ELR (cell line): ENCODE data around the gene ERN1.
"Not testable (repeated sequence)": the region's sequence is repeated elsewhere in the genome, so short reads cannot be mapped to it uniquely, and the experiment has no call there.

ENCODE experiments used
- DNase-seq: peaks from one replicate; pipeline ENCODE4 v3.0.0-alpha.2; 2015; ENCODE audit warnings: low read depth

Gene ERN1

DNA sequence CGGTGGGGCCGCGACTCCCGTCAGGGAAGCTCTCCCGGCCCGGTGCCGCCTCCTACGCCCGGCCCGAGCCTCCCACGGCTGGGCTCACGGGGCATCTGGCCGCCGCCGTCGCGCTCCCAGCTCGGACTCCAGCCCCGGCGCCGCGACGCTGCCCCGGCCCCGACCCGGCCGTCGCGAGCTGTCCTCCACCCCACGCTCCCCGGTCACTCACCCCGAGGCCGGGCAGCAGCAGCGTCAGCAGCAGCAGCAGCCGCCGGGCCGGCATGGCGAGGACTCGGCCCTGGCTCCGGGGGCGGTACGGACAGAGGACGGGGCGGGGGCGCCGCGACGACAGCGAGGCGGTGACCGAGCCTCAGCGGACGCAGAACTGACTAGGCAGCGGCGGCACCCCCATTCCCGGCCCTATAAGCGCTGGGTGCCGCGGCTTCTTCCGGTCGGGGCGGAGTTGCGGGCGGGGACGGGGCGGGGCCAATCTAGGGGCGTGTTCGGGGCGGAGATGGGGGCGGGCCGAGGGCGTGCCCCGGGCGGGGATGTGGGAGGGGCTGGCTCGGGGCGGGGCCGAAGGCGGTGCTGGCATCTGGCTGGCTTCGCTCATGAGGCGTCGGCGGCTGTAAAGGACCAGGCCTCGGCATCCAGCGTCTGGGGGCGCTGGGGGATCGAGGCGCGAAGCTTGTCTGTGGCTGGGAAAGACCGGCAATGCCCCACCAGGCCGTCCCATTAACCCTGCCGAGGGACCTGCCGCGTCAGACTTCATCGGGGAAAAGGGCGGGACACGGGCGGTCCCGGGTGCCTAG lies at the start of gene ERN1:
Gene ERN1, minus strand, starts transcription at position 380 of the 794 bp plus-strand sequence. Its CDS starts 115 bp downstream, at position 265.
- peak; percentile 96 for DNase-seq

DNA sequence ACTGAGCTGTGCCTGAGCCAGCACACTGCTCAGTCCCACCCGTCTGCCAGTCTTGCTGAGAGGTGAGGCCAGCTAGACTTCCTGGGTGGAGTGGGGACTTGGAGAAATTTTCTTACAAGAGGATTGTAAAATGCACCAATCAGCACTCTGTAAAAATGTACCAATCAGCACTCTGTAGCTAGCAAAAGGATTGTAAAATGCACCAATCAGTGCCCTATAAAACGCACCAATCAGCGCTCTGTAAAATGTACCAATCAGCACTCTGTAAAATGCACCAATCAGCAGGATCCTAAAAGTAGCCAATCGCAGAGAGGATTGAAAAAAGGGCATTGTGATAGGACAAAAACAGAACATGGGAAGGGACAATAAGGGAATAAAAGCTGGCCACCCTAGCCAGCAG lies 49.1 kb upstream of the ERN1 start:
- not testable (repeated sequence) for DNase-seq

DNA sequence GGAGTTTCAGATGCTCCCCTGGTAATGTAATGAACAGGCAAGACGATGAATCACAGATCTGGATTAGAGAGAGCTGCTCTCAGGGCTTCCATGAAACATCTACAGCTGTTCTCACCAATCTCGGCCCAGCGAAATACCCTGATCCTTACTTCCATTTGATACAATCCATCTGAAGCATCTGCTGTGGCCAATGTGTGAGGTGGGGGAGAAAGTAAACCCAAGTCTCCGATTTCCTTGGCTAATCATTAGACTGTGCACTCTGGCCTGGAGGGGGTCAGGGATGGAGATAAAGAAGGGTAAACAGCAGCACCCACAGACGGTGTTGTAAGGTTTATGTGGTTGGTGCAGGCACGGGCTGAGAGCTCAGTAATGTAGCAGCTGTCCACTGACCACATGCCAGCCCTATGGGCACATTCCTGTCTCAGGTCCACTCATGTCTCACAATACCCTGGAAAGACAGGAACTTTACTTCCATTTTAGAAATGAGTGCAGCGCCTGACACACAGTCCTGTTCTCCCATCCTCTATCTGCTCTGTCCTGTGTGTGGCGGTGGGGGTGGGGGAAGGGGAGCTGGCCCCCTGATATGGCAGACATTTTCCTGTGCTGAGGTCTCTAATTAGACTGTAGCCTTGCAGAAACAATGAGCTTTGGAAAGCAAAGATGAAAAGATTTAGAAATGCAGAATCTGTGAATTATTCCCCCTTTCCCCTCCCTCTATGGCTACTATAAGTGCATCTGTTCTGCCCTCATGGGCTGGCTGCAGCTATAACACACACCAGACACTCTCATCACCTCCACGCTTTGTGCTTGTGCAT lies 48.3 kb upstream of the ERN1 start:
- DNase-seq = no peak

DNA sequence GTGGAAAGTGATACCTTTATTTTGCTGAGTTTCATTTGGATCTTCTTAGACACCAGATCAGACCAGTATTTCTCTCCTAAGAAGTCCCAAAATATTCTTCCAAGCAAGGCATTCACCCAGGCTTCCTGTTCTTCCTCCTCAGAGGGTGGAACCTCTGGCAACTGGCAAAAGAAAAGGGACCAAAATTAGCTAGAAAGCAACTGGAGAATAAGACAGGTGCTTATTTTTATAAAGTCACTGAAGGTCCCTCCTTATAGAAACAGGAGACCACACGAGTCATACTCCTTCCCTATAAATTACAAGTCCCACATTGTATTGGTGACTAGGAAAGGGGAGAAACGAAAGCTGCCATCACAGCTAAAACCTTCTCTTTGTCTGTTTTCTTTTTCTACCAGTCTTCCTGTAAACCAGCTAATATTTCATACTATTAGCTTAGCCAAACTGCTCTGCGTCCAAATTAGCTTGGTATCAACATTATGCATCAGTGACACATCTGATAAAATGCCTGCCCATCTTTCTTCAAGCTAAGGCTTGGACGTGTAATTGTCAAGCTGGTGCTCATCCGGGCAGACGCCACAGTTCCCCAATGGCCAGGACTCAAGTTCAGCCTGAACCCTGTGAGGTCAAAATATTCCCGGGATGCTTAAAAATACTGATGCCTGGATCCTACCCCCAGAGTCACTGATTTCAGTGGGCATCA lies 47.5 kb upstream of the ERN1 start:
- no peak for DNase-seq

DNA sequence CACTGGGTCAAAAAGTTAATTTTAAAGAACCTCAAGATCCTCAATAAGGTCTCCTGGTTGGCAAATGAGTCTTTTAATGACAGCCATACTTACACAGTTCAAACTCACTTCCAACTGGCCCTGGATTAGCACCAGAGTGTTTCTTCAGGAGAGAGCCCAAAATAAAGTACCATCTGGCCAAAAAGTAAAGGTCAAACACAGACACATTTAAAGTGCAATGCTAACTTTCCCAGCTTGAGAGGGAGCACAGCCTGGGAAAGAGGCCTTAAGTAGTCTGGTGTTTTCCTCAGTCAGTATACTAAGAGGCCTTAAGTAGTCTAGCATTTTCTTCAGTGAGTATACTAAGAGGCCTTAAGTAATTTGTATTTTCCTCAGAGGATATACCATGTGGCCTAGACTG lies 46.6 kb upstream of the ERN1 start:
- DNase-seq = no peak

DNA sequence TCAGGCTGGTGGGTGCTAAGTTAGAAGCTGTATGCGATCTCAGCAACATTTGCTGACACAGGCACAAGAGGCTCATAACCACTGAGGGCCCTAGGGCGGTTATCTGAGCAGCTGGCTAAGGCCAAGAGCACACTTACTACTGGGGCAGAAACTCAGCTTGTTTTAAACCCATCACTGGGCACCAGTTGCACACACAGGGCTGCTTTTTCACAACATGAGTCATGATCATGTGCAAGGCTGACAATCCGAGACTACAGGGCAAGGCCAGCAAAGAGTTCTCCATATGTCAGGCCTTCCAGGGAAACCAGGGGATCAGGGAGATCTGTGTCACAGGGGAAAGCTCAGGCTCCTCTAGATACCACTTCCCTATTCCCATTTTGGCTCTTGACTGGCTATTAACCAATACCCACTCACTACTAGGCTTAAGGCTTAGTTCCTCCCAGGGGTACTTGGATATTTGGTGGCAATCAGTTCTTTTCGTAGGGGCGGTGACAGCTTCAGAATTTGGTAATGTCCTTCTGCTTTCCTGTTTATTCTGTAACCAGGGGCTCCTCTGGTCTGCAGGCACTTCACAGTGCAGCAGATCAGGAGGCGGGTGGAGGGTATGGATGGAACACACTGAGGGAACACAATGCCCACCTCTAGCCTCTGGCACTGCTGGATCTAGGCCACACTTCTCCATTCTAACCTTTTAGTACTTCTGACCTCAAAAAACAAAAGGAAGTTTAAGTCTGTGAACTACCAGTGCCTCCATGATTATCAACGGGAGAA lies 44.9 kb upstream of the ERN1 start:
- peak; percentile 66 for DNase-seq

DNA sequence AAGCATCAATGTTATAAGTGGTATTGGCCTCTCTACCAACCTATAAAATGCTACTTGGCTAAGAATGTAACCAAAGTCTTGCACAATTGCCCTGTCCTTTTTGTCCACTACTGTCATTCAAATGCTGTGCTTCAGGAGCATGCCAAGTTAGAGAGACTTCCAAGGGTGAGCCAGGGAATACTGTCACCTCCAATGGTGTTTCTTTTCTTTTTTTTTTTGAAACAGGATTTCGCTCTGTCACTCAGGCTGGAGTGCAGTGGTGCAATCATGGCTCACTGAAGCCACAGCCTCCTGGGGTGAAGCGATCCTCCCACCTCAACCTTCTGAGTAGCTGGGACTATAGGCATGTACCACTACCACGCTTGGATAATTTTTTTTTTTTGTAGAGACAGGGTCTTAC lies 43.7 kb upstream of the ERN1 start:
- DNase-seq = no peak

DNA sequence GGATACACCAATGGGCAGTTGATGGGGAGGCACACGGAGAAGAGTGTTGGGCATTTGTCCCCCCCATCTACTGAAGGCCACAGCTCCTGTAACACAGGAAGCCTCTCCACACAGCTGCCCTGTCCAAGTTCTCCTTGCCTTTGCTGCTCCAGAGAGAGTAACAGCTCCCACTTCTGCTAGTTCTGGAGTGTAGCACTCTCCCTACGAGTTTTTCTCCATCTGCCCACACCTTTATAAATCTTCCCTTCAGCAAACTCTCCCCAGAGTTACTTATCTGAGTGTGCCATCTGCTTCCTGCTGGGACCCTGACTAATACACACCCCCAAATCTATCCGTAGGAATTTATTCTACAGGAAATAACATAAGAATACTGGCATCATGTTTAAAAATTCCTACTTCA lies 42.6 kb upstream of the ERN1 start:
- peak; percentile 20 for DNase-seq

DNA sequence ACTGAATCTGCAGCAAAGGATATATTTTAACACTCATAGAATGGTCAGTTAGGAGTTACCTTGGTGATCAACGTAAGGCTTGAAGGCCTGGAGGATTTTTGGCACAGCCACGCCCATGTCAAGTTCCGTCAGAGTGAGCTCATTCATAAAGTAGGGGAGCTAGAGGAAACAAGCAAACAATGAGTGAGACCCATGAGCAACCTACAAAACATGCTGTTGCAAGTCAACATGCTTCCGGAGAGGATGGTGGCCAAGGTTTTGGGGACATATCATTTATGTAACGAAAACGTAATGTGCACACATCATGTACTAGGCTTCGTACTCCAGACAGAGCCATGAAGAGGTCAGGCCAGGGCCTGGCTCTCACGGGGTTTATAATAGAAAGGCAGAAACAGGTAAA lies 41.1 kb upstream of the ERN1 start:
- peak; percentile 70 for DNase-seq

DNA sequence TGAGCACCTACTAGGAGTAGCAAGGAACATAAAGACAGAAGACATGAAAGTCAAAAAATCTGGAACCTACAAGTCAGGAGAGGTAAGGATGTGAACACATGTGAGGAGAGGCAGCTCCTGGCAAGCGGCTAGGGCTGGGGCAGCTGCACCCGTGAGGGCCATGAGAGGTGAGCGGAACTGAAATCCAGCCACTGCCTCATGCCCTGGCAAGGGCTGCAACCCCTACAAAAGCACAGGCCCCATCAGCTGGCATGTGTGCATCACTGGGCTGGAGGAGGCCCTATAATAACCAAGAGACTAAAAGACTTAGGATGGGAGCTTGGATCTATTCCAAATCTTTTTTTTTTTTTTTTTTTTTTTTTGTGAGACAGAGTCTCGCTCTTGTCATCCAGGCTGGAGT lies 40.3 kb upstream of the ERN1 start:
- DNase-seq = no peak

DNA sequence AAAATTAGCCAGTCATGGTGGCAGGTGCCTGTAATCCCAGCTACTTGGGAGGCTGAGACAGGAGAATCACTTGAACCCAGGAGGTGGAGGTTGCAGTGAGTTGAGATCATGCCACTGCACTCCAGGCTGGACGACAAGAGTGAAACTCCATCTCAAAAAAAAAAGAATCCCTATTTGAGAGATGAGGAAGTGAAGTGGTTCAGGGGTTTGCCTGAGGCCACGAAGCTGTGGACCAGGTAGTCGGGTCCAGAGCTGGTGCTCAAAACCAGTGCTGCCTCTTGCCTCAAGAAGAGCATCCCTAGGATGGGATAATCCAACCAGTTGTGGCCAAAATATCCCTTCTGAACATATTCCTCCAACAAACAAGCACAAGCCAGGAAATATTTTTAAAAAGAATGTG lies 37.7 kb upstream of the ERN1 start:
- DNase-seq = not testable (repeated sequence)

DNA sequence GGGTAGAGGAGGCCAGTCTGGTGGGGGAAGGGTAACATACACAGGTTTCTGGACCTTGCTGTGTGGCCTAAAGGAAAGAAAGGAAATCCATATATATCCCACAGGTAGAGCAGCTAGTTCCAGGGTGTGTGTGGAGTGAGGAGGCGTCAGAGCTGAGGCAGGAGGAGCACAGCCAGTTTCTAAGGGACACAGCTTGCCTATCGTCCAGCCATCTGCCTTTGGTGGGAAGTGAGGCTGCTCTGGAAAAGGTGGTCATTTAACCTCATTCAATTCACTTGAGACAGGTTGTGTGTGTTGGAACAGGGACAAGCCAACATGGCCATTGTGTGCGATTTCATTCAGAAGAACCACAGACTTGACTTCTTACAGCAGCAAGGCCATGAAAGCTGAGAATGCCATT lies 36.9 kb upstream of the ERN1 start:
- DNase-seq = no peak

DNA sequence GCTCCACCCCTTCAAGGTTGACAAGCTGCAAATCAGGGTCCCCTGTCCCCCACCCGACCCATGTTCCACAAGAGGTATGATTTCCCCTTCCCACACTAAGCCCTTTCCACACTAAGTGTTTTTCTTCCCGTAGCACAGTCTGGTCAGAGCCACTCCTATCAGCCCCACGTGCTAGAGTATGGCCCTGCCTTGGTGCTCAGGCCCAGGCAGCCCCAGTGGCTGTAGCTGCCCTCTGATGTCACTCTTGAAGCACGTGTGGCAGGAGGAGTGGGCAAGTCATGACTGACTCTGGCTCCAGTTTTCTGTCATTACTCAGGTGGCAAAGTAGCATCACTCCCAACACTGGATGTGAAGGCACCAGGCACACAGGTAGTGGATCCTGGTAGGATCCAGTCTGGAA lies 35.4 kb upstream of the ERN1 start:
- DNase-seq = no peak

DNA sequence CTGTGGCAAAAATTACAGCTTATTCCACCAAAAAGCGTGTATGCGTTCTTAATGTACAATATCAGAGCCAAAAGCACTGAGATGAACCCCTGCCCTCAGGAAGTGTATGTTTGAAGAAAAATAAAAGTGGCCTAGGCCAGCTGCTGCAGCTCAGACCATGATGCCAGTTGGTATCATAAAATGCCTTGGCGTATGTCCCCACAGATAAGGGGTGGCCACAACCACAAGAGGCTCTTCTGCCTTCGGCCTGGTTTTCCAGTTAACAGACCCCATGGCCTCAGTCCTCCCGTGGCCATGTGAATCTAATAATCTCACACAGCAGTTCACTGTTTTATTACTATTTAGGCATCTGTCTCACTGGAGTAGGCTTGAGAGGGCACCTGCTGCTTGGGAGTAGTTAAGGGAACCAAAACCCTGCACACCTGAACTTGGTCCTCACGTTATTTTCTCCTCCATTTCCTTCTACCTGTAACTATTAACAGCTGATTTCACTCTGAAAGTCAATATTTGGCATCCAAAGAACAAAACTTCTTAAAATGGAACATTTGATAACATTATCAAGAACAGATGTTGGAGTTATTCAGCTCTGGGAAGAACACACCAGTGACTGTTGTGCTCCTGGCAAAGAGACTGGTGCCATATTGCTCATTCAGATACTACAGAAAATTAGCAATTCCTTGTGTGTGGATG lies 34.8 kb upstream of the ERN1 start:
- no peak for DNase-seq

DNA sequence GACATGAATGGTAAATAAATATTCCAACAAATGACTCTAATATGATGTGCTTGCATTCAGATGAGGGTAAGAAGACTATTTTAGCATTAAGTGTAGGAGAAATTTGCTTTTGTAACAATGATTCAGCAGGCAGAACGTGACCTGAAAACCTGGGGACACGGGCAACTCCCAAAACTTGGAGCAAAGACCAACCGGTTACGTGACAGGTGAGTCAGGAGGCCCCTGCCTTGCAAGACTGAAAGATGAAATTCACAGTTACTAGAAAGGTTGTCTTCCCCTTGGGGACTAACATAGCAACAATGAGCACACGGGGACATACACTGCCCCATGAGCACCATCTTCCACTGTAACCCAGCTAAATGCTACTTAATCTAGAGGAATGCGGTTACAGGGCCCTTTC lies 33.5 kb upstream of the ERN1 start:
- DNase-seq = no peak

DNA sequence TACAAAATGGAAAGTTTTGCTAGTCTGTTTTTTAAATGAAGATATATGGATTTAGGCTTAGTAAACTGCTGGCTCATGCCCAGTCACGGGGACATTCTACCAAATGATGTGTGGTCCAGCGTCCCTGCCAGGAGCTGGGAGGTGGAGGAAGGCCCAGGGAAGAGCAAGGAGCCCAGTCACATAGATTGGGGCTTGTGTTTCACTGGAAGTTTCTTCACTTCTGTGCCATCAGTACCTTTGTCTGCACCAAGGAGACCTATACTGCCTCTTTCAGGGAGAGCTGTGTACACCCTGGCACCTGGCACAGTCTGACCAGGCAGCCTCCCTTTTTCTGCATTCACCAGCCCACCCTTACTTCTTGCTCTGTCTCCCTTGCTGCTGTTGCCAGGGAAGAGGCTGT lies 32.6 kb upstream of the ERN1 start:
- DNase-seq = no peak

DNA sequence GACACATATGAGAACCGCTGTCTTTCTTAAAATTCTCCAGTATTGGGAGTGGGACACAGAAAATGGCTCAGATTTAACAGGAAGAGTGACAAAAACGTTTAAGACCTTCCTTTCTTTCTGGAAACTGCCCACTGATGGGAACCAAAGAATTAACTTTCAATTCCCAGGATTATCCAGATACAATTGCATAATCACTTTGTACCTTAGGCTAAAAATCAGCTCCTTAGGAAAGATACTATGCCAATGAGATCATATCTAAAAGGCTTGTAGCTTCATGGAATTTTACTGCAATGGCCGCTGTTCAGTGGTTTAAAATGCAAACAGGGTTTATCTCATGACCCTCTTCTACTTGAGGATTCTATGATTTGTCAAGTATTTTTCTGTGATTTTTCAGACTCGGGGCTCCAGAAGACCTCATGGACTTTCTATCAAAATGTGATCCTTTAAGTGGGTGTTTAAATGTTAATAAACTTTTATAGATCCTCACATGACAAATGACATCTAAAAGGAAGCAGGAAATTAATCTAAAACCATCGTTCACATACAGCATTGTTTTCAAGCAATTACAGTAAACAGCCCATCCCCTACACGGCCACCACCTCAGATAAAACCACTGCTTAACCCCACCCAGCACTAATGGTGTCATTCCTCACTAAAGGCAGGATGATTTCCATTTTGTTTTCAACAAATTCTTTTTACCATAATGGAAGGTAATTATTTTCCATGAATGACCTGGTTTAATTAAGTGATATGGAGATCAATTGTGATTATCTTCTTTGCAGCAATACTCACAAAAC lies 31.6 kb upstream of the ERN1 start:
- no peak for DNase-seq

DNA sequence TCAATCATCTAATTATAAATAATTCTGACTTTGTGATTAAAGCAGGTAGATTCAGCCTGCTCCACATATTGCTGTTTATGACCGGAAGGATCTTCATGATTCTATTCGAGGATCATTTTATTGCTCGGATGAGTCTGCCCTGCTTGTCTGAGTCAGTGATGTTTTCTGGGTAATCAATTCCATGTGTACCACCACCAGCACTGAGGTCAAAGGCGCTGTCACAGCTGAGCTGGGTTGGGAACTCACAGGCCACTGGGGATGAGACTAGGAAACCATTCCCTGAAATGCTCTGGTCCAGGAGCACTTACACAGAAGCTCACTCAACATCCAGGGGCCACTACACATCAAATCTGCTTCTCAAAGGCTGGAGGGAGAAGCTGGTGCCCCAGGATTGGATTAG lies 30.4 kb upstream of the ERN1 start:
- peak; percentile 24 for DNase-seq

DNA sequence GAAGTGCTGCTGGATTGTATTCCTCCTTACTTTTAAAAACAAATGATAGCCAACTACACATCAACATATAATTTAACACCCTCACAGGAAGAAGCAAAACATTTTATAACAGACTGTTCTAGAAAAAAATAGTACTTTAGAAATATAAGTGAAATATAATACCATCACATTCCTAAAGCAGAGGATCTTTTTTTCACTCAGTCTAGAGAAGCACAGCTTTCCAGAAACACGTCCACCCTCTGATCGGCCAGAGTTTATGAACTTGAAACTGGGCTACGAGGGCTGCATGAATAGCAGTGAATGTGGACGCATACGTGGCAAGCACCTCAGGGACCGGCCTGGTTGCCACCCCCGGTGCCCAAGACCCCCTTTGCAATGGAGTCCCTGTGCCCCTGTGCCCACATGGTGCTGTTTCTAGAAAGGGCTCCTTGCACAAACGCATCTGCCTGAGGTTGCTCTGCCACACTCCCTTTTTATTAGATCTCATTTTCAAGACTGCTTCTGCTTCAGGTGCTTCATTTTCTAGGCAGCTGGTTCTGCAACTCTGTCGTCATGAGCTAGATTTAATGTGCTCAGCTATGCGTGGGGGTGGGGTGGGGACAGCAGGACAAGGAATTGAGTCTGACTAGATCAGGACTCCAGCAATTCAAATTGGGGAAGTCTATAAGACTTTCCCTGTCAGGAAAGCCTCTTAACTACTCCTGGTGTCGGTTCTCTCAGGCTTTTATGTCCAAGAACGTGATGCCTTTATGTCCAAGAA lies 29.1 kb upstream of the ERN1 start:
- DNase-seq = no peak

DNA sequence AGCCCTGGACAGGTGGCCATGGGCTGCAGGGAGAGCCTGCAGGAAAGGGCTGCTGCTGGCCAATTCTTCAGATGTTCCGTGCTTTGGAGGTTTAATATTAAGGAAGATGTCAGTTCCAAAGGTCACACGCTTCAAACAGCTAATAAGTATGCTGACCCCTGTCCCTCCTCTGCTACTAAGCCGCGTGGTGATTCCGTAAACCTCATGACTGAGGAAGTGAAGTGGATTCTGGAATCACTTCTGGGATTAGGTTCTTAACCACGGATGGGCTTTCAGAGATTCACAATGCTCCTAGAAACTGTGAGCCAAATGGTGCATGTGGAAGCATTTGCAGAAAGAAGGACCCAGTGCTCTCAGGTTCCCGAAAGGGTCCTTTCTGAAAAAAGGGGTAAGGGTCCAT lies 28.5 kb upstream of the ERN1 start:
- DNase-seq = no peak
